Stimulated activated CD8-positive, alpha-beta memory T cell treated with anti-CD3 and anti-CD28 coated beads, Interleukin-12 subunit alpha, Interleukin-12 subunit beta, amount 100 ng/mL, for 24 hours (primary cell): Measurements from ENCODE around the gene ZNF45.
A peak's percentile ranks its signal among the peaks of the same experiment; 100 is the strongest.
"Not testable (repeated sequence)": the region's sequence is repeated elsewhere in the genome, so short reads cannot be mapped to it uniquely, and the experiment has no call there.

ENCODE experiments used
- DNase-seq: peaks from one replicate; pipeline ENCODE4 v3.0.0-alpha.2; 2020; ENCODE audit errors: extremely low read depth

Gene ZNF45

DNA sequence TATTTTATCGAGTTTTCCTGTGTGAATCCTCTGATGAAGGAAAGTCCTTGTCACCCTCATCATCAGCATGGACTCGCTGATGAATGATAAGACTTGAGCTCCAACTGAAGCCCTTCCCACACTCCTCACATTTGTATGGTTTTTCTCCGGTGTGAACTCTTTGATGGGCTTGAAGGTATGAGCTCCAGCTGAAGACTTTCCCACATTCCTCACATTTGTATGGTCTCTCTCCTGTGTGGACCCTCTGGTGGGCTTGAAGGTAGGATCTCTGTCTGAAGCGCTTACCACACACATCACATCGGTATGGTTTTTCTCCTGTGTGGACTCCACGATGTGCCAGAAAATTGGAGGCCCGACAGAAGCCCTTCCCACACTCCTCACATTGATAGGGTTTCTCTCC is 21.7 kb downstream of the ZNF45 start:
- DNase-seq: no peak

DNA sequence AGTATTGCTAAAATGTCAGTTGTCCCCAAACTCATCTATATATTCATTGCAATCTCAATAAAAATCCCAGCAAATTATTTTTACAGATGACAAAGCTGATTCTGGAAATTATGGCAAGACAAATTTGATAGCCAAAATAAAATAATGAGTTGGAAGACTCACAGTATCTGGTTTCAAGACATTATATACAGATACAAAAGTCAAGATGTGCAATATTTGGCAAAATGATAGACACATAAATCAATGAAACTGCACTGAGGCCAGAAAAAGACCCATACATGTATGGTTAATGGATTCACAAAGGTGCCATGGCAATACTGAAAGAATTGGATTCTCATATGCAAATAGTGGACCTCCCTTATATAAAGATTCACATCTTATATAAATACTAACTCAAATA is 24.2 kb downstream of the ZNF45 start:
- no peak for DNase-seq

DNA sequence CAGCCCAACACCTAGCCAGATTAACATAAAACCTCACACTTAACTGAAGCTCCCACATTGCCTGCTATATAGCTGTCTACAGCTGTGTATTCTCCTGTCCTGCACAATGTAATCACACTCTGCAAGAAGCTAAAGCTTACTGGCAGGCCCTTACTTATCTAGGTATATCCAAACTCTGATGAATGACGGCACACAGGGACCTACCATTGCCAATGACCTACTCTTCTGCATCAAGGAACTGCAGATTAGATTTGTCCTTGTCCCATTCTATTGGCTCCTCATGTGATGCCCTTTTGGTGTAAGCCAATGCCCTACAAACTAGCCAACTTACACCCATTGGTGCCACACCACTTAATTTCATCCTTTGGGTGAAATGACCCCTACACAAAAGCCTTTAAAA is 26.4 kb downstream of the ZNF45 start:
- no peak for DNase-seq

DNA sequence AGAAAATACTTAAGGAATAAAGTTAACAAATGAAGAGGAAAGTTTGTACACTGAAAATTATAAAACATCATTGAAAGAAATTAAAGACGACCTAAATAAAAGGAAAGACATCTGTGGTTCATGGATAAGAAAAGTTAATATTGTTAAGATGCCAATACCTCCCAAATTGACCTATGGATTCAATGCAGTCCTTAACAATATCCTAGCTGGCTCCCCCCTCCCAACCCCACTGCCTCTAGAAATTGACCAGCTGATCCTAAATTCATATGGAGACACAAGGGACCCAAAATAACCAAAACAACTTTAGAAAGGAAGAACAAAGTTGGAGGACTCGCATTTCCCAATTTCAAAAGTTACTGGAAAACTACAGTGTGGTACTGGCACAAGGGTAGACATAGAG is 28.3 kb downstream of the ZNF45 start:
- DNase-seq: no peak

DNA sequence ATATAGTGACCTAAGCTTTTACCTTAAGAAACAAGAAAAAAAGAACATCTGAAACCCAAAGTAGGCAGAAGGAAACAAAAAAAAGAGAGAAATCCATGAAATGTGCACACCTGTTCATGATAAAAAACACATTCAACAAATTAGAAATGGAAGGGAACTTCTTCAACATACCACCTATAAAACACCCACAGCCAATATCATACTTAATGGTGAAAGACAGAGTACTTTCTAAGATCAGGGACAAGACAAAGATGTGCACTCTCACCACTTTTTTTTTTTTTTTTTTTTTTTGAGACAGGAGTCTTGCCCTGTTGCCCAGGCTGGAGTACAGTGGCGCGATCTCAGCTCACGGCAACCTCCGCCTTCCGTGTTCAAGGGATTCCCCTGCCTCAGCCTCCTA is 29.2 kb downstream of the ZNF45 start:
- no peak for DNase-seq

DNA sequence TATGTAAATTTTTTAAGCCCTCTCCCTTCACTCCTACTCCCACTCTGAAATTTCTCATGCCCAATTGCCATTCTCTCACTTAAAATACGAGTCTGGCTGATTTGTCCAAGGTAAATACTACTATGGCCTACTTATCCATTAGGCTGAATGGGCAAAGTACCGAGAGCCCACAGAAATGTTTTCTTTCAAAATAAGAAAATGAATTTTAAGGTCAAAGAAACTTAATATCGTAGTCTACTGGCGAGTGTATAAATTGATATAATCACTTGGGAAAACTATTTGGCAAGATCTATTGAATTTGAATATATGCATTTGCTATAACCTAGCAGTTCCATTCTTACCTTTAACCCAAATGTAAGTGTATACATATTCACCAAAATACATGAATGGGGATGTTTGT is 32.7 kb downstream of the ZNF45 start:
- DNase-seq: no peak

DNA sequence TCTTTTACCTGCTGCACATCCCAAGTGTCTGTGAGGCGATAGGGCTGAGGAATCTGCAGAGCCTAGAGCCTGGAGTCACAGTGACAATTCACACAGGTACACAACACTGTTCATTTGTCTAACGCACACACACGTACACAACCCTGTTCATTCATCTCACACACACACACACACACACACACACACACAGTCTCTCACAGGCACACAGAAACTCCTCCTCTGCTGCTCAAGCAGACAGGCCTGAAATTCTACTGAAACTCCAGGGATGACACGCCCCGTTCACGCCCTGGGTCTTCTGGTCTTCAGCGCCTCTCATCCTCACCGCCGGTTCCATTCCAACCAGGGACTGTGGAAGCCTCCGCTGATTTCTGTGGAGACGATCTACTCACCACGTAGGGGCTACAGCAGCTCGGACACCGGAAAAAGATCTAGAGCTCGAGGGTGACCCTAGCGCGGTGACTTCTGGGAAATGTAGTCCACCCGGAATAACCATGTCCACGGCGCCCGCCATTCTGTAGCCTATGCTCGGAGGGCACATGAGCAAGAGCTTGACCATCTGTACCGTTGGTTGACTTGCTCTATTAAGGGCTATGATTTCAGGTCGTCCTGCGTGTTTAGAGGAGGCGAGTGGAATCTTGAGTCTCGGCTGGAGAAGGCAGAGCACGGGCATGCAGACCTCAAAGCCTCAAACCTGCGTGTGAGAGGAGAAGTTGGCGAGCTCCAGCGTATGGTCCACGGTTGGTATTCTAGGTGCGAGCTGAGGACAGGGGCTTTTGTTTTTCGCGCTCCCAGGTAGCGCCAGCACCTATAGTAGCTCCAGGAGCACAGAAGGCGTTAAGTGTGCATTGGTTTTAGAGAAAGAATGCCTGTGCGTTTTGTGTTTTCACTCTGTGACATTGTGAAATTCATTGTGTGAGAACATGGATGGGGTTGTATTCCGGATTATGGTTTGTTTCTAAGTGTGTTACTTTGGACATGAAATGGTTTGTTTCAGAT is 33.4 kb downstream of the ZNF45 start:
- peak; percentile 31 for DNase-seq

DNA sequence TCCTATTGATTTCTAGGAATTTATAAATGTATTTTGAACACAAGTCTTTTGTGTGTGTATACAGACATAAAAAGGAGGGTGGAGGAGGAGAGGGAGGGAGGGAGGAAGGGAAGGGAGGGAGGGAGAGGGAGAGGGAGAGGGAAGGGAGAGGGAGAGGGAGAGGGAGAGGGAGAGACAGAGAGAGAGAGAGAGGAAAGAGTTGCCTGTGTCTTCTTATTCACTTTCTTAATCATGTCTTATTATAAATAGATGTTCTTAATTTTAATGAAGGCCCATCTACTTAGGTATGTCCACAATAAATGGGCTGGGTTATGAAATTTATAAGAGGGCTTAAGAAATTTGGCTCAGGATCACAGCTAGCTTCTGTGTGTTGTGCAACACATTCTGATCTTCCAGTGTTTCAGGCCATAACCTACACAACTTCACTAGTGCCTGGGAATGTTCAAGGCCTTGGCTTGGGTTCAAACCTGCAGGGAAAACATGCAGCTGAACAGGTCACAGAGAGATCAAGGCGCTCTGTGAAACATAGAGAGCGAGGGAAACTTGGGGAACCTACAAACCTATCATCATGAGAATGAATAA is 39.3 kb downstream of the ZNF45 start:
- DNase-seq: no peak

DNA sequence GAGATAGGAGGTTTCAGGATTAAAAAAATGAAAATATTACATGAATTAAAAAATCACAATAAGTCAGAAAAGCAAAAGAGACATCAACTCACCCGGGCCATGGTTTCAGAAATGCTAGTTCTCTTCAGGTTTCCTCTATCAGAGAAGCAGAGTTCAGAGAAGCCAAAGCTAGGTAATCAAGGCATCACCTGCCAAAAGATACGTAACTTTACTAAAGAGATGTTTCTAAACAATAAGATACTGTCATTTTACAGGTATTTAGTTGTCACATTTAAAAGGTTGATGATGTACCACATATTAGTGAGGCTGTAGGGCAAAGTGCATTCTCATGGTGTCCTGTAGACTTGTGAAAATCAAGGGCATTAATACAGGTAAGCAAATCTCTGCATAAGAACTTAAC is 51.2 kb downstream of the ZNF45 start, which contains the start of gene ZNF404:
ZNF404 (minus strand) TSS at position 101 of the 400 bp plus-strand sequence.
- DNase-seq: no peak

DNA sequence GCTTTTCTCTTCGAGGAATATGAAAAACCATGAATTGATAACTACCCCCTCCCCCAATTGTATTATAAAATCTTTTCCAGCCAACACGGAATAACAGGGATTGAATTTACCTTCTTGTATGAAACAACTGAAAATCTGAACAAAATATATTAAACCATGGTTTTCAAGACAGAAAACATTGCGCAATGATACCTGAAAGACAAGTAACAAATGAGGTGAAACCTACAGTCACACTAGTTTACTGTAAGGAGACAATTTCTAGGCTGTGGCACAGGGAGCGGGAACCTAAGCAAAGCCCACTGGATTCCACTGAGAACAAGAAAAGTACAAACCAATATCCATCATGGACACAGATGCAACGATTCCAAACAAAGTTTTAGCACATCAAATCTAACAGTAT is 54.6 kb downstream of the ZNF45 start:
- DNase-seq: no peak

DNA sequence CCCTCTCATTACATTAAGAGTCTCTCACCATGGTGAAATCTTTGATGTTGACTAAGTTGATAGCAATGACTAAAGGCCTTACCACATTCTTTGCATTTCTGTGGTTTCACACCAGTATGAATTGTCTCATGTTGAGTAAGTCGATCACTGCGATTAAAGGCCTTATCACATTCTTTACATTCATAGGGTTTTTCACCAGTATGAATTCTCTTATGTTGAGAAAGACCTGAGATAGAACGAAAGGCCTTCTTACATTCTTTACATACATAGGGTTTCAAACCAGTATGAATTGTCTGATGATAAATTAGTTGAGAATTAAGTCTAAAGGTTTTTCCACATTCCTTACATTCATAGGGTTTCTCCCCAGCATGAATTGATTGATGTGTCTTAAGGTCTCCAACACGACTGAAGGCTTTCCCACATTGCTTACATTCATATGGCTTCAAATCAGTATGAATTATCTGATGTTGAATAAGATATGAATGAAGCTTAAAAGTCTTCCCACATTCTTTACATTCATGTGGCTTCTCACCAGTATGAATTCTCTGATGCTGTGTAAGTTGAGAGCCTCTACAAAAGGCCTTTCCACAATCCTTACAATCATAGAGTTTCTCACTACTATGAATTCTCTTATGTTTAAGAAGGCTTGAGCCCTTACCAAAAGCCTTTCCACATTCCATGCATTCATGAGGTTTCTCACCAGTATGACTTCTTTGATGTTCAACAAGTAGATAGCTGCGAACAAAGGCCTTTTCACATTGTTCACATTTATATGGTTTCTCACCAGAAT is 62.3 kb downstream of the ZNF45 start:
- DNase-seq: no peak

DNA sequence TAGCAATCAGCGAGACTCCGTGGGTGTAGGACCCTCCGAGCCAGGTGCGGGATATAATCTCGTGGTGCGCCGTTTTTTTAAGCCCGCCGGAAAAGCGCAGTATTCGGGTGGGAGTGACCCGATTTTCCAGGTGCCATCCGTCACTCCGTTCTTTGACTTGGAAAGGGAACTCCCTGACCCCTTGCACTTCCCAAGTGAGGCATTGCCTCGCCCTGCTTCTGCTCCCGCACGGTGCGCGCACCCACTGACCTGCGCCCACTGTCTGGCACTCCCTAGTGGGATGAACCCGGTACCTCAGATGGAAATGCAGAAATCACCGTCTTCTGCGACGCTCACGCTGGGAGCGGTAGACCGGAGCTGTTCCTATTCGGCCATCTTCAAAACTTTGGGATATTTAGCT is 68.2 kb downstream of the ZNF45 start:
- not testable (repeated sequence) for DNase-seq
